Measurements from ENCODE around the gene ACP7. TPM values are rescaled to one million over a fixed set of nuclear protein-coding genes. Genes with fewer than 3 reads are reported as not detected.

ACP7 gene
- polyA plus RNA-seq, 1 of the 3 experiments (the other 2 are of a cell fraction) = 0.36 TPM

- H3K9me3 ChIP-seq = no peaks in the 10 kb centered on the region
- H4K20me1 ChIP-seq (ENCODE audit: insufficient read depth) = no peaks in the 10 kb centered on the region
- peaks cover 7% of the 10 kb centered on the region for H3F3A ChIP-seq (replicated peaks; ENCODE audit: insufficient read depth)
- H3K9ac ChIP-seq = no peak overlapping the region
- no peak overlapping the region for H3K4me3 ChIP-seq (ENCODE audit: low read depth in 2 of 2, low read length in 1 of 2)
- 55% methylated on average over 7 of the region's 7 CpGs for WGBS (ENCODE audit: low lambda C conversion rate)
- H3K4me2 ChIP-seq = peak overlapping the region; percentile 67; the same call in 1 of the 2 replicates
- no peaks in the 10 kb centered on the region for H3K27me3 ChIP-seq (ENCODE audit: insufficient read depth)
- peaks cover 0 to 7% of the 10 kb centered on the region in 2 experiments; a peak in 1 of 4 replicates for H3K4me1 ChIP-seq (ENCODE audit: control insufficient read depth in 1 of 2, insufficient read depth in 2 of 2, low read depth in 1 of 2, low read length in 1 of 2)
- ChIA-PET POLR2A (no interaction called here), CTCF (interaction anchor here (0.9 to 1.2 kb wide), 2 partner anchors 25 to 26 kb away, joined by 3 read pairs; no protein-coding TSS in a partner anchor)
- H3K9me2 ChIP-seq = no peaks in the 10 kb centered on the region
- TF ChIP-seq JUND (IDR thresholded peaks at IDR 0.05) (no peak), IRF3 (IDR thresholded peaks at IDR 0.05; ENCODE audit: low read depth, low read length) (no peak), PBX3 (IDR thresholded peaks at IDR 0.05) (no peak), USF2 (IDR thresholded peaks at IDR 0.05; ENCODE audit: borderline replicate concordance, low read depth, low read length) (no peak), NFIC (IDR thresholded peaks at IDR 0.05; ENCODE audit: borderline replicate concordance) (no peak), ELF1 (IDR thresholded peaks at IDR 0.05) (no peak), MXI1 (IDR thresholded peaks at IDR 0.05; ENCODE audit: low read depth, low read length) (no peak), POLR2AphosphoS5 (IDR thresholded peaks at IDR 0.05; ENCODE audit: low read depth, low read length) (no peak), TCF12 (IDR thresholded peaks at IDR 0.05) (no peak), SMC3 (IDR thresholded peaks at IDR 0.05; ENCODE audit: low read depth, low read length) (no peak), TAF1 (IDR thresholded peaks at IDR 0.05; ENCODE audit: borderline replicate concordance, low read depth, low read length) (no peak), EP300 (IDR thresholded peaks at IDR 0.05; ENCODE audit: borderline replicate concordance in 1 of 2, low read depth in 1 of 2, low read length in 1 of 2) (no peak), TEAD4 (IDR thresholded peaks at IDR 0.05; ENCODE audit: borderline replicate concordance, insufficient read depth) (no peak), MEF2A (IDR thresholded peaks at IDR 0.05; ENCODE audit: borderline replicate concordance, low read depth) (no peak)
- no peak overlapping the region for H3K27ac ChIP-seq (ENCODE audit: low read depth in 2 of 2, low read length in 1 of 2)
- H2AFZ ChIP-seq (ENCODE audit: low read depth) = 0 out of 2 replicates have a peak overlapping the region, but pooled peaks have one; percentile 66
- no peak for DNase-seq
- H3K79me2 ChIP-seq (ENCODE audit: insufficient read depth) = no peaks in the 10 kb centered on the region
- no peaks in the 10 kb centered on the region for H3K36me3 ChIP-seq (replicated peaks in 1 of 2; ENCODE audit: control insufficient read depth in 1 of 2, insufficient read depth in 2 of 2, low read length in 1 of 2)
Observed at GRCh38 chr19:39084732-39085080, 538 bp downstream of the ACP7 start.

GRCh38 chr19:39085392-39085791 is 1.2 kb downstream of the ACP7 start:
- POLR2A ChIA-PET = no interaction called here
- TF ChIP-seq CHD2 (IDR thresholded peaks at IDR 0.05; ENCODE audit: low read length, partially characterized antibody) = no peak
- no peak for TF ChIP-seq CTCF (IDR thresholded peaks at IDR 0.05)
- TF ChIP-seq NRF1 (IDR thresholded peaks at IDR 0.05; ENCODE audit: low read depth, low read length) = no peak
- TF ChIP-seq EP300 (IDR thresholded peaks at IDR 0.05; ENCODE audit: borderline replicate concordance in 1 of 2, low read depth in 1 of 2, low read length in 1 of 2) = no peak
- TF ChIP-seq JUND (IDR thresholded peaks at IDR 0.05) = no peak
- no peak for TF ChIP-seq RXRA (IDR thresholded peaks at IDR 0.05; ENCODE audit: borderline replicate concordance, low read depth)
- no peak for TF ChIP-seq GABPA (IDR thresholded peaks at IDR 0.05; ENCODE audit: low read depth)
- H3K27me3 ChIP-seq (ENCODE audit: insufficient read depth) = no peaks in the 10 kb centered on the region

More at GRCh38 chr19:39085392-39085791, 1.2 kb downstream of the ACP7 start:
- Histone ChIP-seq H3F3A (replicated peaks; ENCODE audit: insufficient read depth) (peaks cover under 1% of the 10 kb centered on the region), H2AFZ (ENCODE audit: low read depth) (no peak overlapping the region), H3K9ac (no peak overlapping the region), H3K4me2 (no peak overlapping the region), H3K4me1 (ENCODE audit: control insufficient read depth in 1 of 2, insufficient read depth in 2 of 2, low read depth in 1 of 2, low read length in 1 of 2) (peaks cover 0 to 7% of the 10 kb centered on the region in 2 experiments; a peak in 1 of 4 replicates), H3K27ac (ENCODE audit: low read depth in 2 of 2, low read length in 1 of 2) (no peak overlapping the region), H3K9me2 (no peaks in the 10 kb centered on the region), H3K36me3 (replicated peaks in 1 of 2; ENCODE audit: control insufficient read depth in 1 of 2, insufficient read depth in 2 of 2, low read length in 1 of 2) (no peaks in the 10 kb centered on the region), H3K79me2 (ENCODE audit: insufficient read depth) (no peaks in the 10 kb centered on the region), H3K4me3 (ENCODE audit: low read depth in 2 of 2, low read length in 1 of 2) (no peak overlapping the region), H4K20me1 (ENCODE audit: insufficient read depth) (no peaks in the 10 kb centered on the region), H3K9me3 (no peaks in the 10 kb centered on the region)
- no peak for DNase-seq
- WGBS (ENCODE audit: low lambda C conversion rate) = 93% methylated on average over 7 of the region's 8 CpGs
- CTCF ChIA-PET = interaction anchor here (0.9 to 1.4 kb wide), 2 partner anchors 15 to 26 kb away, joined by 3 to 4 read pairs; no protein-coding TSS in a partner anchor
